Right atrium auricular region (tissue), 2 donors: ENCODE measurements around the gene RET. TPM values are rescaled to one million over a fixed set of nuclear protein-coding genes. Genes with fewer than 3 reads are reported as not detected.

Experiments
- DNase-seq: peaks from one replicate; pipeline ENCODE4 v3.0.0-alpha.2; 2019; ENCODE audit warnings: low spot score
- H3K27ac ChIP-seq, 2 donors: fragments of 200-600 bp; sonication (generic); 1 replicate in 1 of 2; 2 replicates in 1 of 2; pipeline ENCODE4 v1.5.1; 2016 to 2019
- H3K27me3 ChIP-seq, 2 donors: fragments of 200-600 bp; sonication (generic); one replicate each; pipeline versions ENCODE4 v1.5.1 to v1.6.0; 2017 to 2019
- H3K36me3 ChIP-seq: fragments of 200-600 bp; sonication (generic); one replicate; pipeline ENCODE4 v1.5.1; 2016
- H3K4me1 ChIP-seq, 2 donors: fragments of 200-600 bp; sonication (generic); one replicate each; pipeline versions ENCODE4 v1.5.1 to v1.6.0; 2017 to 2019
- H3K4me3 ChIP-seq, 2 donors: fragments of 200-600 bp; sonication (generic); 1 replicate in 1 of 2; 2 replicates in 1 of 2; pipeline ENCODE4 v1.5.1; 2017 to 2019; ENCODE audit warnings: mild to moderate bottlenecking in 1 of 2, moderate library complexity in 1 of 2
- H3K9me3 ChIP-seq, 2 donors: fragments of 200-600 bp; sonication (generic); one replicate each; pipeline ENCODE4 v1.5.1; 2019
- CTCF ChIP-seq, 2 donors: fragments of 200-600 bp; sonication (generic); IDR thresholded peaks; one replicate each; pipeline ENCODE4 v1.5.1; 2019; ENCODE audit warnings: antibody characterized with exemption in 2 of 2
- total RNA-seq, 2 donors: library from RNA; depleted of rRNA; stranded (reverse); fragments of >200 nt; gene quantifications; one replicate each; pipeline ENCODE4 v1.1.0, GENCODE V29; 2016

RET gene
- total RNA-seq, 2 donors from 2014 or later = 0.12 to 0.44 TPM

GRCh38 chr10:43067391-43068135, 9.3 kb upstream of the RET start:
- H3K36me3 ChIP-seq = no peaks in the 10 kb centered on the region
- H3K4me3 ChIP-seq = no peak overlapping the region
- no peaks in the 10 kb centered on the region for H3K9me3 ChIP-seq
- no peak for TF ChIP-seq CTCF (IDR thresholded peaks at IDR 0.05)
- H3K27me3 ChIP-seq = no peaks in the 10 kb centered on the region
- no peak overlapping the region for H3K27ac ChIP-seq
- DNase-seq = no peak
- H3K4me1 ChIP-seq = no peaks in the 10 kb centered on the region

- Histone ChIP-seq H3K36me3 (no peaks in the 10 kb centered on the region), H3K27me3 (no peaks in the 10 kb centered on the region), H3K4me3 (no peak overlapping the region), H3K27ac (no peak overlapping the region), H3K9me3 (no peaks in the 10 kb centered on the region), H3K4me1 (no peaks in the 10 kb centered on the region)
- DNase-seq = no peak
- no peak for TF ChIP-seq CTCF (IDR thresholded peaks at IDR 0.05)
These were observed 8.8 kb upstream of the RET start for GRCh38 chr10:43068136-43068395.

DNA sequence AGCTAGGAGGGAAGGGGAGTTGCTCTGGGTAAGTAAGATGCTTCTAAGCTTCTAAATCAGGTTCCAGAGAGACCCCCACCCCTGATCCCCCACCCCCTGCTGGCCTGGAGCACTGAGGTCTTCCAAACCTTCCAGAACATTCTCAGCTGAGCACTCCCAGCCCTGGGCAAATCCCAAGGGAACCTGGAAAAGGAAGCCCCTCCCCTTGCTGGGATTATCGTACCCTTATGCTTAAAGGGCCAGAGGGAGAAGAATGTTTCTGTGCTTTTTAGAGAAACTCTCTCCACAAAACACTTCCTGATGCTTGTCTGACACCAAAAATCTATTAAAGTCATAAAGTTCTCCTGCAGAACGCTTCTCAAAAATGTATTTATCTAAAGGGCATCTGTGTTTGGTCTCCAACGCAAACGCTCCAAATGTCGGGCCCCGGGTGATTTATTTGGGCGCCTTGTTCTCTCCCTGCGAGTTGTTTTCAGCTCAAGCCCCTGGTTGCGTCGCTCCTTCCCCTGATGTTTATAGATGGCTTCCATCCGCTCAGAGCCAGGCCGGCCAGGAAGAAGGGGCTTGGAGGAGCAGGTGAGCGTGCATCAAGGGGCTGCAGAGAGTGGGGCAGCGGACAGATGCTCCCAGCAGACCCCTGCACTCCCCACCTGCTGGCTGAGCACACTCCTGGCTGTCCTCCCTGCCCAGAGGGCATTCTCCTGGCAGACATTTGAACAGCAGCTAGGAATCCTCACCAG, 8.2 kb upstream of the RET start:
- Histone ChIP-seq H3K9me3 (no peaks in the 10 kb centered on the region), H3K4me1 (no peaks in the 10 kb centered on the region), H3K36me3 (no peaks in the 10 kb centered on the region), H3K4me3 (no peak overlapping the region), H3K27me3 (no peaks in the 10 kb centered on the region), H3K27ac (no peak overlapping the region)
- no peak for DNase-seq
- no peak for TF ChIP-seq CTCF (IDR thresholded peaks at IDR 0.05)

DNA sequence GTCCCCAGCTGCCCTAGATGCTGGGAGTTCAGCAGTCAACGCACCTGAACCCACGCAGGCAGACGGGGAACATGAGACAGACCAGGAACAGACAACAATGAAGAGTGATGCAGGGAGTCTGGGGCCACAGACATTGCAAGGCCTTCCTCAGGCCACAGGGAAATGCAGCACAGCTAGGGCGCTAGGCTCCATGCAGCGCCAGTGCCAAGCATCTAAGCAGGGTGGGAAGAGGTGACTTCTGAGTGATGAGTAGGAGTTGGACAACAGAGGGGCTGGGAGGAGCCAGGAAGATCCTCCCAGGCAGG, 7.7 kb upstream of the RET start:
- Histone ChIP-seq H3K27me3 (no peaks in the 10 kb centered on the region), H3K36me3 (no peaks in the 10 kb centered on the region), H3K4me1 (no peaks in the 10 kb centered on the region), H3K27ac (no peak overlapping the region), H3K9me3 (no peaks in the 10 kb centered on the region), H3K4me3 (no peak overlapping the region)
- TF ChIP-seq CTCF (IDR thresholded peaks at IDR 0.05) = no peak
- no peak for DNase-seq

DNA sequence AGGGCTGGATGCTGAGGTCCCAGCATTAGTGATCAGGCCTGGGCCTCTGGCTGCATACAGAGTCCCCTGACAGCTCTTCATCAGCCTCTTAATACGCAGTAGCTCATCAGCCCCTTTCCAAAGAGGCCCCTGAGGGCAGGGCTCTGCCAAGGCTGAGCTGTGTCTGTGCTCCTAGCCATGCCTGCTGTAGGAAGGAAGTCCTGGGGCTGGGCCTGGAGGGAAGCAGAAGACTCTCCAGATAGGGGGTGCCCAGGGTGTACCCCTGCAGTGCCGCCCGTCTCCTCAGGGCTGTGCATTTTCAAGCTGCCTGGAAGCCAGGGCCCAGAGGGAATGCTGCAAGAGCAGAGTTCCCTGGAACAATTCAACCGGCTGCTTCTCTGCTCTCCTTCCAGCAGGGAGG, 7.3 kb upstream of the RET start:
- Histone ChIP-seq H3K27me3 (no peaks in the 10 kb centered on the region), H3K4me3 (no peak overlapping the region), H3K36me3 (no peaks in the 10 kb centered on the region), H3K4me1 (no peaks in the 10 kb centered on the region), H3K27ac (no peak overlapping the region), H3K9me3 (no peaks in the 10 kb centered on the region)
- DNase-seq = no peak
- TF ChIP-seq CTCF (IDR thresholded peaks at IDR 0.05) = no peak
